Body of pancreas (tissue), 4 donors: Measurements from ENCODE around the gene TMPRSS9. TPM values are rescaled to one million over a fixed set of nuclear protein-coding genes. Genes with fewer than 3 reads are reported as not detected.
A peak's percentile ranks its signal among the peaks of the same experiment; 100 is the strongest.

Experiments
- ATAC-seq: fragments of 150-250 bp; one replicate; pipeline ENCODE4 v1.9.1; 2016
- DNase-seq, 4 donors: peaks; one replicate each; pipeline ENCODE4 v3.0.0-alpha.2; 2019
- H3K27ac ChIP-seq, 4 donors: fragments of 200-600 bp; sonication (generic); 1 replicate in 3 of 4; 2 replicates in 1 of 4; pipeline versions ENCODE4 v1.5.1 to v1.6.1; 2016 to 2019; ENCODE audit warnings: mild to moderate bottlenecking in 1 of 4, mixed read lengths in 1 of 4, moderate library complexity in 1 of 4
- H3K27me3 ChIP-seq, 2 donors: fragments of 200-600 bp; sonication (generic); one replicate each; pipeline ENCODE4 v1.6.0; 2016; ENCODE audit warnings: mild to moderate bottlenecking in 1 of 2
- H3K36me3 ChIP-seq, 2 donors: fragments of 200-600 bp; sonication (generic); replicated peaks in 1 of 2; 2 replicates each; pipeline ENCODE4 v1.5.1; 2016; ENCODE audit warnings: low read depth in 2 of 2; ENCODE audit not compliant: insufficient read depth in 1 of 2
- H3K4me1 ChIP-seq: fragments of 200-600 bp; sonication (generic); one replicate; pipeline ENCODE4 v1.6.0; 2016
- H3K4me3 ChIP-seq, 2 donors: fragments of 200-600 bp; sonication (generic); 1 replicate in 1 of 2; 2 replicates in 1 of 2; pipeline ENCODE4 v1.5.1; 2016 to 2019
- H3K9me3 ChIP-seq, 3 donors: fragments of 200-600 bp; sonication (generic); 1 replicate in 2 of 3; 2 replicates in 1 of 3; pipeline ENCODE4 v1.5.1; 2016
- POLR2A ChIP-seq, 3 donors: fragments of 450-650 bp; IDR thresholded peaks; one replicate each; pipeline ENCODE4 v1.6.1; 2016; ENCODE audit warnings: antibody characterized with exemption in 3 of 3, mild to moderate bottlenecking in 2 of 3
- WGBS, 2 donors: methylation state at CpG; one replicate each; pipeline ENCODE4 v1.1.5; 2017; 5-methylcytosine and 5-hydroxymethylcytosine counted together
- intact Hi-C: fragments of 100-400 bp; cut with DNase I; formaldehyde crosslinking; loops from one replicate; pipeline ENCODE4 v1.15.1; 2023
- total RNA-seq, 2 donors: library from RNA; depleted of rRNA; stranded (reverse); fragments of >200 nt; gene quantifications; one replicate each; pipeline ENCODE4 v1.1.0, GENCODE V29; 2016
- TF ChIP-seq, protein P1 (sequence below), 7 experiments: fragments of 450-650 bp in 4 of 7; fragments of 200-600 bp in 3 of 7; sonication (generic) in 3 of 7; IDR thresholded peaks; one replicate each; pipeline ENCODE4 v1.5.1; 2016 to 2019; ENCODE audit warnings: antibody characterized with exemption in 7 of 7

TMPRSS9 gene
- total RNA-seq, 2 donors from 2014 or later, result not detected

DNA sequence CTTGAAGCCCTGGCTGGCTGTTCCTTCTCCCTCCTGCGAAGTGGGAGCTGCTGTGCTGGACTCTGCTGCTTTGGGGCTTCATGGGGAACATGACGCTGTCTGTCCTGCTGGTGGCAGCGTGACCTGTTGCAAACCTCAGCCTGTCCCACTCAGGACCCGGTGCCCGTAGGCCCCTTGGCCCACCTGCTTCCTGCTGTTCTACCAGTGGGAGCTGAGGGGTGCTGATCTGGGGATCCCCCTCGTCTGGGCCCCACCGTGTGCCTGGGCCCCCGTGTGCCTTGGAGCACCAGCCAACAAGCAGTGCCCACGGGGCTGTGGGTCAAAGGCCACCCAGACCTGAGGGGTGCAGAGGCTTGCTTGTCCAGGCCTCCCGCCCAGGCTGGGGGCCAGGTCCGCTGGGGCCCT is 26.3 kb upstream of the TMPRSS9 start:
- TF ChIP-seq, protein P1, sequence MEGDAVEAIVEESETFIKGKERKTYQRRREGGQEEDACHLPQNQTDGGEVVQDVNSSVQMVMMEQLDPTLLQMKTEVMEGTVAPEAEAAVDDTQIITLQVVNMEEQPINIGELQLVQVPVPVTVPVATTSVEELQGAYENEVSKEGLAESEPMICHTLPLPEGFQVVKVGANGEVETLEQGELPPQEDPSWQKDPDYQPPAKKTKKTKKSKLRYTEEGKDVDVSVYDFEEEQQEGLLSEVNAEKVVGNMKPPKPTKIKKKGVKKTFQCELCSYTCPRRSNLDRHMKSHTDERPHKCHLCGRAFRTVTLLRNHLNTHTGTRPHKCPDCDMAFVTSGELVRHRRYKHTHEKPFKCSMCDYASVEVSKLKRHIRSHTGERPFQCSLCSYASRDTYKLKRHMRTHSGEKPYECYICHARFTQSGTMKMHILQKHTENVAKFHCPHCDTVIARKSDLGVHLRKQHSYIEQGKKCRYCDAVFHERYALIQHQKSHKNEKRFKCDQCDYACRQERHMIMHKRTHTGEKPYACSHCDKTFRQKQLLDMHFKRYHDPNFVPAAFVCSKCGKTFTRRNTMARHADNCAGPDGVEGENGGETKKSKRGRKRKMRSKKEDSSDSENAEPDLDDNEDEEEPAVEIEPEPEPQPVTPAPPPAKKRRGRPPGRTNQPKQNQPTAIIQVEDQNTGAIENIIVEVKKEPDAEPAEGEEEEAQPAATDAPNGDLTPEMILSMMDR (IDR thresholded peaks at IDR 0.05), result peak in 1 of 7 experiments; percentile 0
- TF ChIP-seq POLR2A (IDR thresholded peaks at IDR 0.05), result no peak
- intact Hi-C loops, result no loop called here
- no peaks in the 10 kb centered on the region for H3K27me3 ChIP-seq
- no peaks in the 10 kb centered on the region for H3K36me3 ChIP-seq
- no peak overlapping the region for H3K4me3 ChIP-seq
- peaks cover 62% of the 10 kb centered on the region for H3K4me1 ChIP-seq
- ATAC-seq (no peak), DNase-seq (no peak)
- no peaks in the 10 kb centered on the region for H3K9me3 ChIP-seq
- H3K27ac ChIP-seq, result peak overlapping the region; percentile 9 to 81 (median 74)
- WGBS, 2 donors, result 51% methylated on average over 7 of the region's 11 CpGs; no CpG with 5 or more reads in 1 of the 2 donors

DNA sequence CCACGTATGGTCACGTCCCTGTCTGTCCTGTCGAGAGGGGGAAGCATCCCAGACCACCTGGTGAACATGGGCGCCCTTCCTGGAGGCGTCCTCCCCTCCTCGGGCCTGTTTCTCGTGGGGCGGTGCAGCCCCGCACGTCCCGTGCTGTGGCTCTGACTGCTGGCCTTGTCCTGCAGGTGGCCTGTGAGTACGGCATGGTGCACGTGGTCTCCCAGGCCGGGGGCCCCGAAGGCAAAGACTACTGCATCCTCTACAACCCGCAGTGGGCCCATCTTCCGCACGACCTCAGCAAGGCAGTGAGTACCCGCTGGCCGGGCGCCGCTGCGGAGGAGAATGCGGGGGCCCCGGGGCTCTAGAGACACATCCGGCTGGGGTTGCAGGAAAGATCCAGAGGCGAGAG is 25.6 kb upstream of the TMPRSS9 start:
- ATAC-seq (no peak), DNase-seq (no peak)
- H3K4me3 ChIP-seq, result no peak overlapping the region
- peak overlapping the region in 3 of 4 donors; percentile 67 to 81 (median 80) for H3K27ac ChIP-seq
- no peaks in the 10 kb centered on the region for H3K27me3 ChIP-seq
- H3K9me3 ChIP-seq, result no peaks in the 10 kb centered on the region
- H3K36me3 ChIP-seq, result no peaks in the 10 kb centered on the region
- intact Hi-C loops, result no loop called here
- H3K4me1 ChIP-seq, result peaks cover 57% of the 10 kb centered on the region
- WGBS, 2 donors, result 90 to 99% methylated on average over 14 to 27 of the region's 27 CpGs
- TF ChIP-seq, protein P1 (IDR thresholded peaks at IDR 0.05), result no peak
- no peak for TF ChIP-seq POLR2A (IDR thresholded peaks at IDR 0.05)

GRCh38 chr19:2334986-2335846 is 24.8 kb upstream of the TMPRSS9 start:
- DNase-seq, result no peak
- ATAC-seq, result no peak
- TF ChIP-seq, protein P1 (IDR thresholded peaks at IDR 0.05), result no peak
- no peak for TF ChIP-seq POLR2A (IDR thresholded peaks at IDR 0.05)
- Histone ChIP-seq H3K4me3 (no peak overlapping the region), H3K4me1 (peaks cover 49% of the 10 kb centered on the region), H3K36me3 (no peaks in the 10 kb centered on the region), H3K9me3 (no peaks in the 10 kb centered on the region), H3K27me3 (no peaks in the 10 kb centered on the region), H3K27ac (no peak overlapping the region)
- WGBS, 2 donors, result 91% methylated on average over 26 of the region's 26 CpGs
- intact Hi-C loops, result no loop called here

- Histone ChIP-seq H3K9me3 (no peaks in the 10 kb centered on the region), H3K27ac (no peak overlapping the region), H3K27me3 (no peaks in the 10 kb centered on the region), H3K4me3 (no peak overlapping the region), H3K4me1 (peaks cover 42% of the 10 kb centered on the region), H3K36me3 (no peaks in the 10 kb centered on the region)
- TF ChIP-seq, protein P1 (IDR thresholded peaks at IDR 0.05), result no peak
- no peak for TF ChIP-seq POLR2A (IDR thresholded peaks at IDR 0.05)
- intact Hi-C loops, result no loop called here
- WGBS, 2 donors, result 79 to 93% methylated on average over 3 of the region's 3 CpGs
- DNase-seq, result no peak
- no peak for ATAC-seq
These were observed 24.2 kb upstream of the TMPRSS9 start for GRCh38 chr19:2335848-2336247.
